ENCODE data around the gene LMTK3. TPM values are rescaled to one million over a fixed set of nuclear protein-coding genes. Genes with fewer than 3 reads are reported as not detected.

Gene LMTK3
- total and polyA plus RNA-seq, 8 donors: 0.45 to 23.5 (median 1.4) TPM; not detected in 1

DNA sequence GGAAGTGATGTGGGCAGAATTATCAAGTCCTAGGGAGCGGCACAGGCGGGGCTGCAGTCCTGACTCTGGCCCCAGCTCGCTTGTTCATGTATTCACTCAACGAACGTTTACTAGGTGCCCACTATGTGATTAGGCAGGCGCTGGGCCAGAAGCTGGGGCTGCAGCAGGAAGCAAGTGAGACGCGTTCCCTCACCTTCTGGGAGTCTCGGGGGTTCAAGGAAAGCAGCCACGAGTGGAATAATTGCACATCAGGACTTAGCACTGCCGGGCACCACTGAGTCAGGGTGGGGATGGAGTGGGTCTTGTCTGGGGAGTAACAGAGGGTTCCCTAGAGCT is 2.5 kb upstream of the LMTK3 start:
- 33 to 40% (median 38%) methylated on average over 10 to 11 of the region's 11 CpGs for WGBS, 5 donors
- Histone ChIP-seq H3K27ac (no peak overlapping the region), H3K27me3 (peaks cover 17 to 46% (median 27%) of the 10 kb centered on the region in 3 donors), H3K4me1 (peaks cover 20 to 39% (median 31%) of the 10 kb centered on the region in 4 donors), H3K4me3 (peak overlapping the region in 3 of 4 donors; percentile 55 to 82 (median 58)), H3K36me3 (no peaks in the 10 kb centered on the region), H3K9me3 (no peaks in the 10 kb centered on the region)
- intact Hi-C loops (cut with DNase I; ENCODE audit: low total_unique reads): no loop called here
- DNase-seq: no peak
- TF ChIP-seq POLR2AphosphoS5 (IDR thresholded peaks at IDR 0.05) (no peak), POLR2A (IDR thresholded peaks at IDR 0.05) (no peak), EP300 (IDR thresholded peaks at IDR 0.05) (no peak)
- TF ChIP-seq, protein P1, sequence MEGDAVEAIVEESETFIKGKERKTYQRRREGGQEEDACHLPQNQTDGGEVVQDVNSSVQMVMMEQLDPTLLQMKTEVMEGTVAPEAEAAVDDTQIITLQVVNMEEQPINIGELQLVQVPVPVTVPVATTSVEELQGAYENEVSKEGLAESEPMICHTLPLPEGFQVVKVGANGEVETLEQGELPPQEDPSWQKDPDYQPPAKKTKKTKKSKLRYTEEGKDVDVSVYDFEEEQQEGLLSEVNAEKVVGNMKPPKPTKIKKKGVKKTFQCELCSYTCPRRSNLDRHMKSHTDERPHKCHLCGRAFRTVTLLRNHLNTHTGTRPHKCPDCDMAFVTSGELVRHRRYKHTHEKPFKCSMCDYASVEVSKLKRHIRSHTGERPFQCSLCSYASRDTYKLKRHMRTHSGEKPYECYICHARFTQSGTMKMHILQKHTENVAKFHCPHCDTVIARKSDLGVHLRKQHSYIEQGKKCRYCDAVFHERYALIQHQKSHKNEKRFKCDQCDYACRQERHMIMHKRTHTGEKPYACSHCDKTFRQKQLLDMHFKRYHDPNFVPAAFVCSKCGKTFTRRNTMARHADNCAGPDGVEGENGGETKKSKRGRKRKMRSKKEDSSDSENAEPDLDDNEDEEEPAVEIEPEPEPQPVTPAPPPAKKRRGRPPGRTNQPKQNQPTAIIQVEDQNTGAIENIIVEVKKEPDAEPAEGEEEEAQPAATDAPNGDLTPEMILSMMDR (IDR thresholded peaks at IDR 0.05): no peak

GRCh38 chr19:48513289-48514122 is 1.9 kb upstream of the LMTK3 start:
- intact Hi-C loops (cut with DNase I; ENCODE audit: low total_unique reads): no loop called here
- Histone ChIP-seq H3K36me3 (no peaks in the 10 kb centered on the region), H3K27ac (peak overlapping the region; percentile 26 to 68 (median 41)), H3K9me3 (no peaks in the 10 kb centered on the region), H3K4me1 (peaks cover 20 to 39% (median 31%) of the 10 kb centered on the region in 4 donors), H3K4me3 (peak overlapping the region; percentile 53 to 82 (median 56)), H3K27me3 (peaks cover 17 to 47% (median 27%) of the 10 kb centered on the region in 3 donors)
- DNase-seq: peak; percentile 72 to 91
- TF ChIP-seq, protein P1 (IDR thresholded peaks at IDR 0.05): no peak
- TF ChIP-seq POLR2AphosphoS5 (IDR thresholded peaks at IDR 0.05): peak in 1 of 3 donors; percentile 8
- 2 to 3% (median 3%) methylated on average over 42 to 54 of the region's 54 CpGs for WGBS, 5 donors

DNA sequence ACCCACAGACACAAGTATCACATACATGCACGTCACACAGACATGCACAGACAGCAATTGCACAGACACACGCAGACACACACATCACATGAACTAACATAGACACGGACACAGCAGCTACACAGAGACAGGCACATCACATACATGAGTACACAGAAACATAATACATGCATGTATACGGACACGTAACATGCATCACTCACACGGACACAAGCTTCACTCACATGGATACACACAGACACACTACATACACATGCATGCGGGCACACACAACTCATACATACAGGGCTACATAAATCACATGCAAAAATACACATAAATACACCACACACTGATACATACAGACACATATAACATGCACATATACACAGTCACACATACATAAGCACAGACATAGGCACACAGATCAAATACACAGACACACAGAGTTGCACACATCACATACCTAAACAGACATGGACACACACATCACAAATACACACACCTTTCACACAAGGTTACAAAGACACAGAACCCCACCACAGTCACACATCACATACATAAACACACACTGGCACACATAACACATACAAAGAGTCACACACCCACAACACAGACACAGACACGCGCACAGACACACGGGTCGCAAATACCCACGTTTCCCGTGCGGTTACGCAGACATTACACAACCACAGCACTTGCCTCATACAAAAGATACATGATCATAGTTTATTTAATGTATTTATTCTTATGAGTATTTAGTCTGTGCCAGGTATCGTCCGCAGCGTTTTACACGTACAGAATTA is 1.1 kb upstream of the LMTK3 start:
- TF ChIP-seq POLR2AphosphoS5 (IDR thresholded peaks at IDR 0.05) (no peak), POLR2A (IDR thresholded peaks at IDR 0.05) (peak in 1 of 4 donors; percentile 7), EP300 (IDR thresholded peaks at IDR 0.05) (no peak)
- TF ChIP-seq, protein P1 (IDR thresholded peaks at IDR 0.05): peak in 1 of 7 experiments; percentile 14
- Histone ChIP-seq H3K27me3 (peaks cover 17 to 47% (median 27%) of the 10 kb centered on the region in 3 donors), H3K36me3 (no peaks in the 10 kb centered on the region), H3K4me1 (peaks cover 20 to 39% (median 31%) of the 10 kb centered on the region in 4 donors), H3K27ac (no peak overlapping the region), H3K4me3 (peak overlapping the region; percentile 53 to 82 (median 56)), H3K9me3 (no peaks in the 10 kb centered on the region)
- no peak for DNase-seq
- WGBS, 5 donors: 25 to 47% (median 37%) methylated on average over 19 of the region's 19 CpGs
- intact Hi-C loops (cut with DNase I; ENCODE audit: low total_unique reads): no loop called here

DNA sequence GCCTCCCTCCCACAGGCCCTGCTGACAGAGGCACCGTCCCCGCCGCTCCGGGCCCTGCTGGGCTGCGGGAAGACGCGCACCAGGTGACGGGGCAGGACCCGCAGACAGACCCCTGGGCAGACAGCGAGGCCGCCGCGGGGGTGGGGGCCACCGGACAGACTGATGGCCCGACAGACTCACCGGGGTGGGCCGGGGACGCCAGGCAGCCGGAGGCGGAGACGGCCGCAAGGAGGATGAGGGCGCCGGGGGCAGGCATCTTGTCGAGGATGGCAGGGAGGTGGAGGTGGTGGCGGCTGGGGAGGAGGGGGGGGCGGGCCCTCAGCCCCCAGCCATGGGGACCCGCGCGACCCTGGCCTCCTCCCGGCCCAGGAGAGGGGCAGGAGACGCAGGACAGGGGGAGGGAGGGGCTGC is 309 bp downstream of the LMTK3 start:
- H3K9me3 ChIP-seq: no peaks in the 10 kb centered on the region
- peaks cover 20 to 39% (median 31%) of the 10 kb centered on the region in 4 donors for H3K4me1 ChIP-seq
- H3K27me3 ChIP-seq: peaks cover 17 to 47% (median 27%) of the 10 kb centered on the region in 3 donors
- TF ChIP-seq POLR2A (IDR thresholded peaks at IDR 0.05) (no peak), EP300 (IDR thresholded peaks at IDR 0.05) (no peak), POLR2AphosphoS5 (IDR thresholded peaks at IDR 0.05) (no peak)
- TF ChIP-seq, protein P1 (IDR thresholded peaks at IDR 0.05): no peak
- DNase-seq: peak in 1 of 2 donors; percentile 23
- intact Hi-C loops (cut with DNase I; ENCODE audit: low total_unique reads): no loop called here
- WGBS, 5 donors: 0 to 2% (median 1%) methylated on average over 8 to 31 of the region's 32 CpGs
- no peaks in the 10 kb centered on the region for H3K36me3 ChIP-seq
- H3K4me3 ChIP-seq: peak overlapping the region; percentile 8 to 39 (median 22)
- H3K27ac ChIP-seq: no peak overlapping the region
